Subcutaneous adipose tissue (tissue), 4 donors: Measurements from ENCODE around the gene SNX3. TPM values are rescaled to one million over a fixed set of nuclear protein-coding genes. Genes with fewer than 3 reads are reported as not detected.

ENCODE experiments used
- CTCF ChIP-seq: fragments of 450-650 bp; IDR thresholded peaks from one replicate; pipeline ENCODE4 v1.5.1; 2016; ENCODE audit warnings: low read depth, mild to moderate bottlenecking, control low read depth, antibody characterized with exemption, moderate library complexity
- total RNA-seq, 4 donors: library from RNA; depleted of rRNA; stranded (reverse); fragments of >200 nt; gene quantifications; one replicate each; pipeline ENCODE4 v1.1.0, GENCODE V29; 2016

SNX3 gene
- total RNA-seq, 4 donors from 2014 or later: 181 to 417 (median 207) TPM

GRCh38 chr6:108200186-108200585 is 60.7 kb downstream of the SNX3 start:
- TF ChIP-seq CTCF: no peak

- TF ChIP-seq CTCF: no peak
Measured at GRCh38 chr6:108198761-108199498, 61.9 kb downstream of the SNX3 start.

- no peak for TF ChIP-seq CTCF
Measured at GRCh38 chr6:108195209-108195608, 65.6 kb downstream of the SNX3 start.

GRCh38 chr6:108194503-108194902 is 66.3 kb downstream of the SNX3 start:
- TF ChIP-seq CTCF: no peak

- TF ChIP-seq CTCF: no peak
Measured at GRCh38 chr6:108193835-108194234, 67.0 kb downstream of the SNX3 start.

- TF ChIP-seq CTCF: no peak
Measured at GRCh38 chr6:108193131-108193530, 67.7 kb downstream of the SNX3 start.

GRCh38 chr6:108187519-108187918 is 73.3 kb downstream of the SNX3 start:
- no peak for TF ChIP-seq CTCF
